ENCODE results near the gene DNAI4.

GRCh38 chr1:66920543-66920942 lies 4.1 kb downstream of the DNAI4 start:
- TF ChIP-seq POLR2A (IDR thresholded peaks at IDR 0.05; ENCODE audit: low read length) = no peak
- TF ChIP-seq GATA1 (IDR thresholded peaks at IDR 0.05; ENCODE audit: low read depth, low read length) = no peak

Measured in erythroblast (primary cell).